Adrenal gland (tissue), 12 donors: ENCODE measurements around the gene RHOH. TPM values are rescaled to one million over a fixed set of nuclear protein-coding genes. Genes with fewer than 3 reads are reported as not detected.

Experiments
- DNase-seq, 7 donors: peaks; one replicate each; pipeline ENCODE4 v3.0.0-alpha.2; 2019 to 2020
- H3K27ac ChIP-seq, 5 donors: fragments of 200-600 bp; sonication (generic) in 4 of 5; 1 replicate in 3 of 5; 2 replicates in 2 of 5; pipeline versions ENCODE4 v1.5.1 to v1.8.0; 2016 to 2020; ENCODE audit warnings: mild to moderate bottlenecking in 1 of 5
- H3K27me3 ChIP-seq: fragments of 200-600 bp; 2 replicates; pipeline ENCODE4 v1.8.0; 2021
- H3K36me3 ChIP-seq, 2 donors: fragments of 200-600 bp; replicated peaks in 1 of 2; 1 replicate in 1 of 2; 2 replicates in 1 of 2; pipeline versions ENCODE4 v1.5.1 to v1.8.0; 2018 to 2022
- H3K4me1 ChIP-seq, 2 donors: fragments of 200-600 bp; replicated peaks in 1 of 2; 1 replicate in 1 of 2; 2 replicates in 1 of 2; pipeline versions ENCODE4 v1.5.1 to v1.8.0; 2018 to 2021
- H3K4me3 ChIP-seq, 4 donors: fragments of 200-600 bp; sonication (generic) in 3 of 4; one replicate each; pipeline ENCODE4 v1.5.1; 2016 to 2018
- H3K9me3 ChIP-seq, 3 donors: fragments of 200-600 bp; sonication (generic) in 1 of 3; replicated peaks in 1 of 3; 1 replicate in 2 of 3; 2 replicates in 1 of 3; pipeline versions ENCODE4 v1.5.1 to v1.8.0; 2016 to 2021
- POLR2A ChIP-seq, 2 donors: fragments of 450-650 bp; IDR thresholded peaks; one replicate each; pipeline ENCODE4 v1.6.1; 2017; ENCODE audit warnings: antibody characterized with exemption in 2 of 2, mild to moderate bottlenecking in 2 of 2, moderate library complexity in 1 of 2
- WGBS, 4 donors: extraction: QIAGEN DNeasy Blood & Tissue Kit in 2 of 4; methylation state at CpG; one replicate each; pipeline versions ENCODE4 v1.1.5 to v1.1.7; 2013 to 2017; 5-methylcytosine and 5-hydroxymethylcytosine counted together
- intact Hi-C, 2 donors: fragments of 100-400 bp; cut with DNase I; formaldehyde crosslinking; loops; one replicate each; pipeline versions ENCODE4 v1.14.1 to v1.15.0; 2022 to 2023
- polyA plus RNA-seq, 3 donors: library from polyadenylated mRNA; stranded (reverse); fragments of 200-250 nt in 2 of 3; fragments of 350-450 nt in 1 of 3; fragmentation: Illumina TruSeq in 1 of 3; extraction: RNeasy Lipid Tissue Mini Kit (QIAGEN cat#74804) in 1 of 3; gene quantifications; one replicate each; pipeline ENCODE4 v1.2.3, GENCODE V29; 2013 to 2014
- total RNA-seq, 9 donors: library from RNA; depleted of rRNA in 4 of 9; stranded (reverse); fragments of >200 nt in 4 of 9; fragments of 120-200 nt in 1 of 9; fragmentation: NEBNext Ultra II Directional in 1 of 9; extraction: Animal tissue kit (Norgen Biotek cat#: 25700) in 1 of 9; gene quantifications; one replicate each; pipeline versions ENCODE4 v1.1.0 to v1.2.4, GENCODE V29; 2013 to 2023
- TF ChIP-seq, protein P1 (sequence below), 6 experiments: fragments of 450-650 bp in 4 of 6; fragments of 200-600 bp in 2 of 6; sonication (generic) in 1 of 6; IDR thresholded peaks; 1 replicate in 5 of 6; 2 replicates in 1 of 6; pipeline versions ENCODE4 v1.5.1 to v1.8.0; 2016 to 2021; ENCODE audit warnings: antibody characterized with exemption in 6 of 6, mild to moderate bottlenecking in 2 of 6, moderate library complexity in 1 of 6
- donor health status: healthy with polysubstance abuse.
- donor health status: Bipolar disorder and iron deficiency.
- donor health status: DM: yes; HTN: yes; CAD: no.
- donor health status: DM: no; HTN: no; CAD: no.
- donor health status: DM: no; HTN: no; CAD: no.
- donor health status: DM: yes; HTN: yes; CAD: no.

RHOH gene
- total and polyA plus RNA-seq, 12 donors, result 0.33 to 3.4 (median 0.96) TPM; not detected in 1

DNA sequence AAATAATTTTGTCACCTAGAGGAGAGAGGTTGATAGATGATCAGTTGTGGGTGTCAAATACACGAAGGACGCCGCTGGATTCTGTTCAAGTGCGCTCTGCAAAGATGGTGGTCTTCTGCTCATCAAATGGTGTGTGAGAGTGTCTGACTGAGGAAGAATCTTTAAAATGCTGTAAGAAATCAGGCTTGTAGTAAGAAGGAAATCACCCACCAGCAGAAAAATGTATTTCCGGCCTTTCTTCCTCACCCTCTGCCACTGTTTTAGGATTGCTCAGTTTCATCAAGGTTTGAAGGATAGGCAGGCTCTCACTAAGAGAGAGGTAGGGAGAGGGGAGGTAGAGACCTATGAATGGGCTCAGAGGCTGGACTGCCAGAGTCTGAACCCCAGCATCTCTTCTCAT, 28.7 kb downstream of the RHOH start:
- intact Hi-C loops, result no loop called here

GRCh38 chr4:40227284-40227683, 30.5 kb downstream of the RHOH start:
- Histone ChIP-seq H3K36me3 (no peaks in the 10 kb centered on the region), H3K4me1 (no peaks in the 10 kb centered on the region), H3K27me3 (no peaks in the 10 kb centered on the region), H3K27ac (no peak overlapping the region), H3K9me3 (no peaks in the 10 kb centered on the region), H3K4me3 (no peak overlapping the region)
- DNase-seq, result no peak
- intact Hi-C loops, result no loop called here
- 40 to 54% (median 50%) methylated on average over 2 of the region's 2 CpGs for WGBS, 4 donors
- TF ChIP-seq, protein P1, sequence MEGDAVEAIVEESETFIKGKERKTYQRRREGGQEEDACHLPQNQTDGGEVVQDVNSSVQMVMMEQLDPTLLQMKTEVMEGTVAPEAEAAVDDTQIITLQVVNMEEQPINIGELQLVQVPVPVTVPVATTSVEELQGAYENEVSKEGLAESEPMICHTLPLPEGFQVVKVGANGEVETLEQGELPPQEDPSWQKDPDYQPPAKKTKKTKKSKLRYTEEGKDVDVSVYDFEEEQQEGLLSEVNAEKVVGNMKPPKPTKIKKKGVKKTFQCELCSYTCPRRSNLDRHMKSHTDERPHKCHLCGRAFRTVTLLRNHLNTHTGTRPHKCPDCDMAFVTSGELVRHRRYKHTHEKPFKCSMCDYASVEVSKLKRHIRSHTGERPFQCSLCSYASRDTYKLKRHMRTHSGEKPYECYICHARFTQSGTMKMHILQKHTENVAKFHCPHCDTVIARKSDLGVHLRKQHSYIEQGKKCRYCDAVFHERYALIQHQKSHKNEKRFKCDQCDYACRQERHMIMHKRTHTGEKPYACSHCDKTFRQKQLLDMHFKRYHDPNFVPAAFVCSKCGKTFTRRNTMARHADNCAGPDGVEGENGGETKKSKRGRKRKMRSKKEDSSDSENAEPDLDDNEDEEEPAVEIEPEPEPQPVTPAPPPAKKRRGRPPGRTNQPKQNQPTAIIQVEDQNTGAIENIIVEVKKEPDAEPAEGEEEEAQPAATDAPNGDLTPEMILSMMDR (IDR thresholded peaks at IDR 0.05), result no peak

More for the DNA sequence above, 28.7 kb downstream of the RHOH start:
- Histone ChIP-seq H3K9me3 (no peaks in the 10 kb centered on the region), H3K27ac (no peak overlapping the region), H3K4me1 (no peaks in the 10 kb centered on the region), H3K4me3 (no peak overlapping the region), H3K27me3 (no peaks in the 10 kb centered on the region), H3K36me3 (no peaks in the 10 kb centered on the region)
- TF ChIP-seq, protein P1 (IDR thresholded peaks at IDR 0.05), result no peak
- no peak for TF ChIP-seq POLR2A (IDR thresholded peaks at IDR 0.05)
- WGBS, 4 donors, result 85 to 93% (median 88%) methylated on average over 5 of the region's 5 CpGs
- no peak for DNase-seq

- no peaks in the 10 kb centered on the region for H3K36me3 ChIP-seq
- H3K4me3 ChIP-seq, result no peak overlapping the region
- TF ChIP-seq POLR2A (IDR thresholded peaks at IDR 0.05), result no peak
- TF ChIP-seq, protein P1 (IDR thresholded peaks at IDR 0.05), result peak in 3 of 6 experiments; percentile 17 to 22 (median 18)
- no peaks in the 10 kb centered on the region for H3K4me1 ChIP-seq
- H3K9me3 ChIP-seq, result no peaks in the 10 kb centered on the region
- no peak for DNase-seq
- no peaks in the 10 kb centered on the region for H3K27me3 ChIP-seq
- H3K27ac ChIP-seq, result no peak overlapping the region
- WGBS, 4 donors, result 82 to 87% (median 84%) methylated on average over 10 of the region's 10 CpGs
- intact Hi-C loops, result no loop called here
Observed at GRCh38 chr4:40228497-40229365, 31.9 kb downstream of the RHOH start.

DNA sequence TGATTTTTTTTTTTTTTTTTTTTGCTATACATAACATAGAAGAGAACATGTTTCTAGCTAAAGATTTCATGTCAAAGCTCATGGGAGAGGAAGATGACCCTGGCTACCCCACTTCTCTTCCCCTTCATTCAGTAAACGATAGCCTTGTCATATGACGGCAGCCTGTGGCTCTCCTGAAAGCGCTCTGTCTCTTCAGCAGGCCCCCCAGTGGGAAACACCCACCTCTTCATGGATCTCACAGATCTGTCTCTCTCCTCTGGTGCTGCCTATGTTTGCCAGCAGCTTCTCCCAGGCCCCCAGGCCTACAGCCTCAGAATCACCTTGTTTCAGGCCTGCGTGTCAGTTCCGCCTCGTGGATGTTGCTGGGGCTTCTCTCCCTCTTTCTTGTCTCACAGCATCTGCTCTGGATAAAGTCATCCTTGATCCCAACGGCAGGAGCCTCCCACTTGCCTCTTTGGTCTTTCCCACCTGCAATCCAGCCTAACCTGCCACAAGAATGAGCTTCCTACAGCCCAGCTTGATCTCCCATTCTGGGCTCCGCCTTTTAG, 34.6 kb downstream of the RHOH start:
- no peaks in the 10 kb centered on the region for H3K9me3 ChIP-seq
- H3K27me3 ChIP-seq, result no peaks in the 10 kb centered on the region
- TF ChIP-seq, protein P1 (IDR thresholded peaks at IDR 0.05), result no peak
- no peak for TF ChIP-seq POLR2A (IDR thresholded peaks at IDR 0.05)
- intact Hi-C loops, result no loop called here
- H3K4me1 ChIP-seq, result no peaks in the 10 kb centered on the region
- H3K27ac ChIP-seq, result no peak overlapping the region
- H3K36me3 ChIP-seq, result no peaks in the 10 kb centered on the region
- H3K4me3 ChIP-seq, result no peak overlapping the region
- no peak for DNase-seq
- WGBS, 4 donors, result 73 to 89% (median 85%) methylated on average over 8 of the region's 8 CpGs
